Endodermal cell (in vitro differentiated cells): ENCODE results near the gene SPOCK2. TPM values are rescaled to one million over a fixed set of nuclear protein-coding genes. Genes with fewer than 3 reads are reported as not detected.

Experiments
- DNase-seq: peaks from one replicate; pipeline ENCODE4 v3.0.0-alpha.2; 2017
- H3K27ac ChIP-seq: 2 replicates; pipeline ENCODE4 v1.5.1; 2013; ENCODE audit warnings: mild to moderate bottlenecking, low read depth, low read length, moderate library complexity
- H3K27me3 ChIP-seq: 2 replicates; pipeline ENCODE4 v1.6.1; 2013; ENCODE audit warnings: mild to moderate bottlenecking, low read length, moderate library complexity; ENCODE audit not compliant: insufficient read depth, control insufficient read depth, poor library complexity, severe bottlenecking
- H3K36me3 ChIP-seq: 2 replicates; pipeline ENCODE4 v1.7.0; 2013; ENCODE audit warnings: mild to moderate bottlenecking, low read length, moderate library complexity; ENCODE audit not compliant: control insufficient read depth, insufficient read depth
- H3K4me1 ChIP-seq: one replicate; pipeline ENCODE4 v1.7.0; 2013; ENCODE audit warnings: low read length; ENCODE audit not compliant: control insufficient read depth, insufficient read depth
- H3K4me3 ChIP-seq: 2 replicates; pipeline ENCODE4 v1.5.1; 2013; ENCODE audit warnings: mild to moderate bottlenecking, low read length, moderate library complexity
- H3K9ac ChIP-seq: 2 replicates; pipeline ENCODE4 v1.6.1; 2013; ENCODE audit warnings: mild to moderate bottlenecking, low read length, moderate library complexity; ENCODE audit not compliant: poor library complexity, severe bottlenecking; ENCODE audit errors: extremely low read depth
- H3K9me3 ChIP-seq: 2 replicates; pipeline ENCODE4 v1.6.1; 2013; ENCODE audit warnings: mild to moderate bottlenecking, low read length, moderate library complexity; ENCODE audit not compliant: control insufficient read depth
- H3K27ac Mint-ChIP-seq: 2 replicates; pipeline ENCODE4 v1.8.0; 2020; ENCODE audit warnings: mixed read lengths
- H3K27me3 Mint-ChIP-seq: 2 replicates; pipeline ENCODE4 v1.8.0; 2021; ENCODE audit warnings: mild to moderate bottlenecking, mixed read lengths; ENCODE audit not compliant: insufficient read depth
- H3K36me3 Mint-ChIP-seq: 2 replicates; pipeline ENCODE4 v1.8.0; 2020; ENCODE audit warnings: low read depth, mixed read lengths
- H3K4me1 Mint-ChIP-seq: 2 replicates; pipeline ENCODE4 v1.8.0; 2020; ENCODE audit warnings: mixed read lengths
- H3K4me3 Mint-ChIP-seq: 2 replicates; pipeline ENCODE4 v1.8.0; 2020; ENCODE audit warnings: mild to moderate bottlenecking, moderate library complexity, mixed read lengths
- H3K9me3 Mint-ChIP-seq: 2 replicates; pipeline ENCODE4 v1.8.0; 2020; ENCODE audit warnings: mild to moderate bottlenecking, mixed read lengths
- CTCF ChIP-seq: fragments of 200-600 bp; sonication (generic); conservative IDR thresholded peaks from 2 replicates; pipeline ENCODE4 v1.5.0; 2021; ENCODE audit warnings: antibody characterized with exemption, mild to moderate bottlenecking
- WGBS, 2 experiments: methylation state at CpG; one replicate each; pipeline versions ENCODE4 v1.1.5 to v1.1.7; 2013; ENCODE audit warnings: missing lambda C conversion rate in 2 of 2, mixed read lengths in 1 of 2; ENCODE audit not compliant: insufficient coverage in 1 of 2, insufficient read length in 1 of 2; 5-methylcytosine and 5-hydroxymethylcytosine counted together
- total RNA-seq, 2 donors: library from RNA; stranded (reverse); fragmentation: NEBNext Ultra II Directional in 1 of 2; extraction: Animal tissue kit (Norgen Biotek cat#: 25700) in 1 of 2; gene quantifications; 2 replicates in 1 of 2; 3 replicates in 1 of 2; pipeline ENCODE4 v1.2.1, GENCODE V29; 2021

SPOCK2 gene
- total RNA-seq, 2 donors from 2014 or later, result 1.6 to 3.7 TPM

GRCh38 chr10:72030762-72031543 lies 57.4 kb downstream of the SPOCK2 start:
- no peak overlapping the region for H3K27ac ChIP-seq
- Mint-ChIP-seq H3K27me3 (no peaks in the 10 kb centered on the region), H3K9me3 (no peaks in the 10 kb centered on the region), H3K36me3 (no peaks in the 10 kb centered on the region), H3K4me3 (no peak overlapping the region), H3K27ac (no peak overlapping the region), H3K4me1 (peaks cover 16% of the 10 kb centered on the region)
- H3K9me3 ChIP-seq, result no peaks in the 10 kb centered on the region
- H3K9ac ChIP-seq, result no peak overlapping the region
- H3K4me1 ChIP-seq, result no peaks in the 10 kb centered on the region
- WGBS, 2 experiments, result 85 to 91% methylated on average over 14 to 18 of the region's 19 CpGs
- no peaks in the 10 kb centered on the region for H3K36me3 ChIP-seq
- H3K4me3 ChIP-seq, result no peak overlapping the region
- H3K27me3 ChIP-seq, result no peaks in the 10 kb centered on the region
- TF ChIP-seq CTCF, result no peak
- no peak for DNase-seq

- Histone ChIP-seq H3K27ac (no peak overlapping the region), H3K27me3 (no peaks in the 10 kb centered on the region), H3K4me1 (no peaks in the 10 kb centered on the region), H3K36me3 (no peaks in the 10 kb centered on the region), H3K4me3 (no peak overlapping the region), H3K9me3 (no peaks in the 10 kb centered on the region), H3K9ac (no peak overlapping the region)
- Mint-ChIP-seq H3K36me3 (no peaks in the 10 kb centered on the region), H3K9me3 (no peaks in the 10 kb centered on the region), H3K27me3 (no peaks in the 10 kb centered on the region), H3K27ac (no peak overlapping the region), H3K4me3 (no peak overlapping the region), H3K4me1 (peaks cover 10% of the 10 kb centered on the region)
- TF ChIP-seq CTCF, result no peak
- 92 to 93% methylated on average over 1 of the region's 1 CpG for WGBS, 2 experiments
- DNase-seq, result no peak
Observed at GRCh38 chr10:72029414-72029813, 58.9 kb downstream of the SPOCK2 start.

- 83 to 91% methylated on average over 4 of the region's 6 CpGs for WGBS, 2 experiments
- H3K27me3 ChIP-seq, result no peaks in the 10 kb centered on the region
- H3K9ac ChIP-seq, result no peak overlapping the region
- H3K36me3 ChIP-seq, result no peaks in the 10 kb centered on the region
- Mint-ChIP-seq H3K27ac (no peak overlapping the region), H3K9me3 (no peaks in the 10 kb centered on the region), H3K27me3 (no peaks in the 10 kb centered on the region), H3K4me1 (peaks cover 10% of the 10 kb centered on the region), H3K4me3 (no peak overlapping the region), H3K36me3 (no peaks in the 10 kb centered on the region)
- DNase-seq, result no peak
- no peaks in the 10 kb centered on the region for H3K9me3 ChIP-seq
- no peak for TF ChIP-seq CTCF
- H3K27ac ChIP-seq, result no peak overlapping the region
- H3K4me1 ChIP-seq, result no peaks in the 10 kb centered on the region
- no peak overlapping the region for H3K4me3 ChIP-seq
Observed at GRCh38 chr10:72027498-72027897, 60.9 kb downstream of the SPOCK2 start.
